Midbrain (tissue), 1 donor: ENCODE data around the gene GCC2.
"Not testable (repeated sequence)": the region's sequence is repeated elsewhere in the genome, so short reads cannot be mapped to it uniquely, and the experiment has no call there.

Source experiments
- DNase-seq: peaks from one replicate; lab custom pipeline; 2025; lab: John Stamatoyannopoulos, UW

GCC2 gene

DNA sequence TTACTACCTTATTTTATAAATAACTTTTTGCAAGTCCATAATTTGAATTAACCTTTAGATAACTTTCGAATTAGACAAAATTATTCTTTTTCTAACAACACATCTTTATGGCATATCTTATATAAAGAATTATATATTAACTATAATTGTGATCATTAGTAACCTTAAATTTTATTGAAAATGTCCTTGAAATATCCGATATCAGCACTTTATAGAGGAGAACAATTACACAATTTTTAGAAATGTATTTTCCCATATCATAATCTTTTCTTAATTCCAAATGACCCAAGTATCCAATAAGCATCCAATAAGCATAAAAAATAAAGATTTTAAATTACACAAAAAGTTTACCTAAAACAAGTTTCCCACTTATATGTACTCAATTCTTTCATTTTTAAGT is 7.3 kb upstream of the GCC2 start:
- no peak for DNase-seq

DNA sequence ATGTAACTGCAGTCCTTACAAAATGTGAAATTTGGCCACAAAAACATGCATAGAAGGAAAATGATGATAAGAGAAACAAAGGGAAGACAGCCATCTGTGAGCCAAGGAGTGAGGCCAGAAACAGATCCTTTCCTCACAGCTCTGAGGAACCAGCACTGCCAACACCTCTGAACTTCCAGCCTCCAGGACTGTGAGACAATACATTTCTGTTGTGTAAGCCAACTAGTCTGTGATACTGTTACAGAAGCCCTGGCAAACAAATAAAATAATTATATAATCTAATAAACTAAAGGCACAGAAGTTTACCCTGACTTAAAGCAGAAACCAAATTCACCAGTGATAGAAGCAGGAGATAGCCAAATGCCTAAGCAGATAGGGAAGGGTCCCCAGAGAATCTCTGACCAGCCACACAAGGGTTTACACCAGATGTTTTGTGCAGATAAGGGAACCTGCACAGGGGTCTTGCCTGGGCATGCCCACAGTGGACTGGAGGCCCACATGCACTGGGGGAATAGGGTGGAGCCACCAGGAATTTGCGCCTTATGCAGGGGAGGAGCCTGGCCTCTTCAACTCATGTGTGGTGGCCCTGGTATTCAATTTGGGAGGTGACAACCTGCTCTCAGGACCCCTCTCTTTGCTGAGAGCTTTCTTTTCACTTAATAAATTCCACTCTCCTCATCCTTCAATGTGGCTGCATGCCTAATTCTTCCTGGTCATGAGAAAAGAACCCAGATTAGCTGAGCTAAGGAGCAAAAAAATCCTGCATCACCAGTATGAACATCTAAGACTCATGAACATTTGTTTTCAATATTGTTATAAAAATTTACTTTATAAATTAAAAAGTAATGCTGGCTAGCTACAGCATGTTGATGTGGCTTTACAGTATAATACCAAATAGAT is 3.8 kb upstream of the GCC2 start:
- no peak for DNase-seq

GRCh38 chr2:108446703-108447102 is 2.3 kb upstream of the GCC2 start:
- DNase-seq = no peak

- DNase-seq = no peak
Observed at GRCh38 chr2:108447947-108448677, 894 bp upstream of the GCC2 start.

DNA sequence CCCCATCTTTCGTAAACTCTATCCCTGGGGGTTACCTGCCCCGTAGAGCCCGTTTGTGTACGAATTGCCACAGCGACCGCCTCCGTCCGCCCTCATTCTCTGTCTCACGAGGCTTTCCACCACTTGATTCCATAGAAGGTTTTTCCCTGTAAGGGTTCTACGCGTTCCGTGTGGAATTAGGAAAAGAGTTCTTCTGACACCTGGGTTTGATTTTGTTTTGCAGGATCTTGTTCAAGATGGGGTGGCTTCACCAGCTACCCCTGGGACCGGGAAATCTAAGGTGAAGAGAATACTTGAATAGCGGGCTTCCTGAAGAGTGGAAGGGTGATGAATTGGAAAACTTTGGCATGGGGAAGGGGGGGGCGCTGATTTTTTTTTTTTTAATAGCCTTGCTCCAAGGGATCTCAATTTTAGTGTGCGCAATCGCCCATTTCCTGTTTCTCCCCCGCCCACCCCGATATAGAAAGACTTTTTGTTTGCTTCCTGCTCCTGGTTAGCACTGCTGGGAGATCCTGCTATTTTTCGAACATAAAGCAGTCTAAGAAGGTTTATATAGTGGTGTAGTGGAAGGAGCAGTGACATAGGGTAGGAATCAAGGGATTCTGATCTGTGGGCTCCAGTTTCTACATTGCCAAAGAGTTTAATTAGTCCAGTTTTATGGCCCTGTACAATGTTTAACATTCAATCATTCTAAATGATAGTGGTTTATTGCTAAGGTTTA is 564 bp downstream of the GCC2 start:
- peak; percentile 37 for DNase-seq

DNA sequence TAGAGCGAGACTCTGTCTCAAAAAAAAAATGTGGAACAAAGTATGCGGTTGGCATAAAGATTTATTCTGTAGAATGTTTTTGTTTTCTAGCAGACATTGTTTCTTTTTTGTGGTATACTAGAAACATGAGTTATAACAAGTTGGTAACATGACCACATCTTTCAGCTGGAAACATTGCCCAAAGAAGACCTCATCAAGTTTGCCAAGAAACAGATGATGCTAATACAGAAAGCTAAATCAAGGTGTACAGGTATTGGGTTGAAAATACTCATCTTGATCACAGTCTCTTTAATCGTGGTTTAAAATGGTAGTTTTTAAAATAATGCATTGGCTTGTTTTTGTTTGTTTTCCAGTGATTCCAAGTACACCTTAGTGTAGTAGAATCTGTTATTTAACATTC is 1.9 kb downstream of the GCC2 start:
- no peak for DNase-seq

GRCh38 chr2:108451976-108452375 is 3.0 kb downstream of the GCC2 start:
- no peak for DNase-seq

- not testable (repeated sequence) for DNase-seq
Observed at GRCh38 chr2:108453530-108453929, 4.5 kb downstream of the GCC2 start.

- DNase-seq = no peak
Observed at GRCh38 chr2:108454440-108454839, 5.4 kb downstream of the GCC2 start.

DNA sequence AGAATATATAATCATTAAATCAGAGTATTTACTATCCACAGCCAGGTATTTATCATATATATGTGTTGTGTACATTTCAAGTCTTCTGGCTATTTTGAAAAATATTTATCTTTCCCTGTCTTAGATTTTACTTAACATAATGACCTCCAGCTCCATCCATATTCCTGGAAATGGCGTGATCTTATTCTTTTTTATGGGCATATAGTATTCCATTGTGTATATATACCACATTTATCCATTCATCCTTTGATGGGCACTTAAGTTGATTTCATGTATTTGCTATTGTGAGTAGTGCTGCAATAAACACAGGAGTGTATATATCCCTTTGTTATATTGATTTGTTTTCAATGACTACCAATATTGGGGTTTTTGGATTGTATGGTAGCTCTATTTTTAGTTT is 6.6 kb downstream of the GCC2 start:
- no peak for DNase-seq

DNA sequence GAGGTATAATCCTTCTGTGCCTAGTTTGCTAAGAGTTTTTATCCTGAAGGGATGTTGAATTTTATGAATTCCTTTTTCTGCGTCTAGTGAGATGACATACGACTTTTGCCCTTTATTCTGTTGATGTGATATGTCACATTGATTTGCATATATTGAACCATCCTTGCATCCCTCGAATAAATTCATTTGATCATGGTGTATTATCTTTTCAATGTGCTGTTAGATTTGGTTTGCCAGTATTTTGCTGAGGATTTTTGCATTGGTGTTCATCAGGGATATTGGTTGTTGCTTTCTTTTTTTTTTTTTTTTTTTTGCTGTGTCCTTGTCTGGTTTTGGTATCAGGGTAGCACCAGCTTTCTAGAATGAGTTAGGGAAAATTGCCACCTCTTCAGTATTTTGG is 9.1 kb downstream of the GCC2 start:
- DNase-seq = no peak

DNA sequence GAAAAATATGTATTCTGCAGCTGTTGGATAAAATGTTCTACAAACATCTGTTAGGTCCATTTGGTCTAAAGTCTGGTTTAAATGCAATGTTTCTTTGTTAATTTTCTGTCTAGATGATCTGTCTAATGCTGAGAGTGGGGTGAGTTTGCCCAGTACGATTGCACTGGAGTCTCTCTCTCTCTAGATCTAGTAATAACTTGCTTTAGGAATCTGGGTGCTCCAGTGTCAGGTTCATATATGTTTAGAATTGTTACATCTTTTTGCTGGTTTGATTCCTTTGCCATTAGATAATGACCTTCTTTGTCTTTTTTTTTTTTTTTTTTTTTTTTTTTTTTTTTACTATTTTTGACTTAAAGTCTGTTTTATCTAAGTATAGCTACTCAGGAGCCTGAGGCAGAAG is 10.4 kb downstream of the GCC2 start:
- DNase-seq = no peak

DNA sequence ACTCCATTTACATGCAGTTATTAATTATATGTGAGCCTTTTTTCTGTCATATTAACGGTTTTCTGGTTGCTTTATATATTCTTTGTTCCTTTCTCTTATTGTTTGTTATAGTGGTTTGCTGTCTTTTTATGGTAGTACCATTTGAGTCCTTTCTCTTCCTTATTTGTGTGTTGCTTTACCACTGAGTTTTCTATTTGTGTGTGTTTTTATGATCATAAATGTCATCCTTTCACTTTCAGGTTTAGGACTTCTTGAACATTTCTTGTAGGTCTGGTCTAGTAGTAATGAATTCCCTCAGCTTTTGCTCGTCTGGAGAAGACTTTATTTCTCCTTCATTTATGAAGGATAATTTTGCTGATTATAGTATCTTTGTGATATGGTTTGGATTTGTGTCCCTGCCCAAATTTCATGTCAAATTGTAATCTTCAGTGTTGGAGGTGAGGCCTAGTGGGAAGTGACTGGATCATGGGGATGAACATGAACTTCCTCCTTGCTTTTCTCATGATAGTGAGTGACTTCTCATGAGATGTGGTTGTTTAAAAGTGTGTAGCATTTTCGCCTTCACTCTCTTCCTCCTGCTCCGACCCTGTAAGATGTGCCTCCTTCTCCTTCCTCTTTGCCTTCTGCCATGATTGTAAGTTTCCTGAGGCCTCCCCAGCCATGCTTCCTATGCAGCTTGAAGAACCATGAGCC is 11.5 kb downstream of the GCC2 start:
- DNase-seq = no peak

- DNase-seq = no peak
Observed at GRCh38 chr2:108477099-108477498, 28.1 kb downstream of the GCC2 start.

DNA sequence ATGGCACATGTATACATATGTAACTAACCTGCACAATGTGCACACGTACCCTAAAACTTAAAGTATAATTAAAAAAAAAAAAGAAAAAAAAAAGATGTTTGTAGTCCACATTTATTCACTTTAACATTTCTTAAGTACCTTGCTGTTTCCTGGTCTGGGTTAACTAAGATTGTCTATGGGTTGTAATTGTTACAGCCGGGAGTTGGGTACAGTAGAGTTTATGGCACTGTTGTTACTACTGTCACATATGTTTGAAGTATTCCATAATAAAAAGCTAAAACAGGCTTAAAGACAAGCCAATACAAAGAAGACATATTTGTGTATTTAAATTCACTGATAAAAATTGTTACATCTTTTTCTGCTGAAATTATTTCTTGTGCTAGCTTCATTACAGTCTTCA is 36.2 kb downstream of the GCC2 start:
- DNase-seq = no peak

- DNase-seq = no peak
Observed at GRCh38 chr2:108490506-108491122, 41.6 kb downstream of the GCC2 start.

DNA sequence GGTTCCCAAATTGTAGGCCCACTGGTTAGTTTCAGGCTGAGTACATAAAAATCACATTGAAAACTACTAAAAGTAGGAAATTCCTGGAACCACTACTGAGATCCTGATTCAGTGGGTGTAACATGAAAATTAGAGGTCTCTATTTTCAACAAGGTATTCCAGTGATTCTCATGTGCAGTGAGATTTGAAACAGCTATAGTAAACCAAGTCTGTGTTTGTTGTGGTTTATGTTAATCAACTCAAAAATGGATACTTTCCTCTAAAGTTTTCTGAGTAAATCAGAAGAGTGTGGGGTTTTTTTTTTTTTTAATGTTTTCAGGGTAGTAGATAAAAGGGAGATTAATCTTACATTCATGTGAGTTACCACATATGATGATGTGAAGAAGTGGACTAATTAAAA is 42.8 kb downstream of the GCC2 start:
- no peak for DNase-seq

DNA sequence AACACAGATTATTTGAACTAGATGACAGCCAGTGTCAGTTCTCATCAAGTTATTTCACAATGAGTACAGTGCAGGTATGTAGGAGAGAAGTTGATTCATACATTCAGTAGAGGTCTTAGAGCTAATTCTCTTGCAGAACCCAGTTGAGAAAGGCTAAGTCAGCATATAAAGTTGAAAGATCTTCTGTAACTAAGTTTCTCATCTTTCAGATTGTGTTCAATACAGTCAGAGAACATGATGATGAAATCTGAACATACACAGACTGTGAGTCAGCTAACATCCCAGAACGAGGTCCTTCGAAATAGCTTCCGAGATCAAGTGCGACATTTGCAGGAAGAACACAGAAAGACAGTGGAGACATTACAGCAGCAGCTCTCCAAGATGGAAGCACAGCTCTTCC is 43.4 kb downstream of the GCC2 start:
- DNase-seq = no peak

GRCh38 chr2:108496167-108496566 is 47.2 kb downstream of the GCC2 start:
- DNase-seq = not testable (repeated sequence)

GRCh38 chr2:108507620-108508019 is 58.6 kb downstream of the GCC2 start:
- DNase-seq = not testable (repeated sequence)

DNA sequence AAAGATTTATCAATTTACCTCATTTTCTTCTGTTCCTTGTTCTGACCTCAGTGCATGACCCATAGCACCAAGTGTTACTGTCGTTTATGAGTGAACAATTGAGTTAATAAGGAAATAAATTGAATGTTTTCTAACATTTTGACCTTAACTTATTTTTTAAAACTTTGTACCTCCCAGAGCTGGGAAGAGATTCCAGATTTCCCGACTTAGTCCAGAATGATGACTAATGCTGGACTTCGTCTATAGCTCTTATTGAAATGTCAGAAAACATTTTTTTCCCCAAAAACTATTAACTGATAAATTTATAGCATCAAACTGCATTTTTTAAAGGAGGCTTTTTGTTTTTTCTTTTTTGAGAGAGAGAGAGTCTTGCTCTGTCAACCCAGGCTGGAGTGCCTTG is 63.4 kb downstream of the GCC2 start:
- not testable (repeated sequence) for DNase-seq

DNA sequence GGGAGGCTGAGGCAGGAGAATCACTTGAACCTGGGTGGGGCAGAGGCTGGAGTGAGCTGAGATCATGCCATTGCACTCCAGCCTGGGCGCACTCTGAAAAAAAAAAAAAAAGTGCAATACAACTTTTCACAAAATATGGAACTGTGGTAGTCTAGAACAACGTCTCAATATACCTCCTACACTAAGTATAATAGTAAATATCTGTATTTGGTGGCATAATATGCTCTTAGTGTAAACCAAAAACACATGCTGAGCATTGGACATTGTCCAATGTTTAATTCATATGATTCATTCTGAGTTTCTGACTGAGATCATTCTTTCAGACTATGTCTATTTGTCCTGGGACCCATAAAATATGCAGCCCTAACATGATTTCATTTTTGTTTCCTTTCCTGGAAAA is 65.5 kb downstream of the GCC2 start:
- DNase-seq = not testable (repeated sequence)
